Uterus (tissue), 2 donors: Measurements from ENCODE around the gene TRPT1.

Source experiments
- POLR2A ChIP-seq, 2 donors: fragments of 450-650 bp; IDR thresholded peaks; one replicate each; pipeline ENCODE4 v1.6.1; 2016; ENCODE audit warnings: antibody characterized with exemption in 2 of 2, mild to moderate bottlenecking in 1 of 2, moderate library complexity in 1 of 2
- TF ChIP-seq, protein P1 (sequence below), 4 experiments: fragments of 200-600 bp in 2 of 4; fragments of 450-650 bp in 2 of 4; sonication (generic) in 2 of 4; IDR thresholded peaks; one replicate each; pipeline ENCODE4 v1.5.1; 2016 to 2019; ENCODE audit warnings: antibody characterized with exemption in 4 of 4, mild to moderate bottlenecking in 2 of 4, moderate library complexity in 1 of 4

DNA sequence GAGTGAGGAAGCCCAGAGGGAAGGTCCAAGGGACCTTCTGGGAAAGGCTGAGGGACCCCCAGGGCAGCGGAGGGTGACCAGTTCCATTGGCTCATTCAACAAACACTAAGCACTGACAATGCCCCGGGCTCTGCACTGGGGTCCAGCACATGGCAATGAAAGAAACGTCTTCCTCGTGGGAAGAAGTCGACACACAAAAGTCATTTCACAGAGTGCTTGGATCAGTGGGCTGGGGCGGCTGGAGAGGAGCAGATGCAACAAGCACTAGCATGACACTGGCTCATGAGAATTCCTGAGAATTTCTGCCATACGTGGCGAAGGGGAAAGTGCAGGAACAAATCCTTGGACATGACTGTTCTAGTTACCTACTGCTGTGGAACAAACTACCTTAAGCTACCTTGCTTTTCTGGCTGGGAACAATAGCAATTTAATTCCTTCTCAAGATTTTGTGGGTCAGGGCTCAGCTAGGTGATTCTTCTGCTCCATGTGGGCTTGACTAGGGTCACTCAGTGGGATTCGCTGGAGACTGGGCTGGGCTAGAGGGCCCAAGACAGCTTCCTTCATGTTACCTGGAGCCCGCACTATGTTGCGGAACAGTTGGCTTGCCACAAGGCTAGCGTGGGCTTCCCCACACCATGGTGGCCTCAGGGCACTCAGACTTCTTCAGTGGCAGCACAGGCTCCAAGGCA, 46.9 kb downstream of the TRPT1 start:
- TF ChIP-seq, protein P1, sequence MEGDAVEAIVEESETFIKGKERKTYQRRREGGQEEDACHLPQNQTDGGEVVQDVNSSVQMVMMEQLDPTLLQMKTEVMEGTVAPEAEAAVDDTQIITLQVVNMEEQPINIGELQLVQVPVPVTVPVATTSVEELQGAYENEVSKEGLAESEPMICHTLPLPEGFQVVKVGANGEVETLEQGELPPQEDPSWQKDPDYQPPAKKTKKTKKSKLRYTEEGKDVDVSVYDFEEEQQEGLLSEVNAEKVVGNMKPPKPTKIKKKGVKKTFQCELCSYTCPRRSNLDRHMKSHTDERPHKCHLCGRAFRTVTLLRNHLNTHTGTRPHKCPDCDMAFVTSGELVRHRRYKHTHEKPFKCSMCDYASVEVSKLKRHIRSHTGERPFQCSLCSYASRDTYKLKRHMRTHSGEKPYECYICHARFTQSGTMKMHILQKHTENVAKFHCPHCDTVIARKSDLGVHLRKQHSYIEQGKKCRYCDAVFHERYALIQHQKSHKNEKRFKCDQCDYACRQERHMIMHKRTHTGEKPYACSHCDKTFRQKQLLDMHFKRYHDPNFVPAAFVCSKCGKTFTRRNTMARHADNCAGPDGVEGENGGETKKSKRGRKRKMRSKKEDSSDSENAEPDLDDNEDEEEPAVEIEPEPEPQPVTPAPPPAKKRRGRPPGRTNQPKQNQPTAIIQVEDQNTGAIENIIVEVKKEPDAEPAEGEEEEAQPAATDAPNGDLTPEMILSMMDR (IDR thresholded peaks at IDR 0.05): no peak
- TF ChIP-seq POLR2A (IDR thresholded peaks at IDR 0.05): no peak
